GM19043 (cell line): ENCODE measurements around the gene NAALADL1.
"Not testable (repeated sequence)": the region's sequence is repeated elsewhere in the genome, so short reads cannot be mapped to it uniquely, and the experiment has no call there.

Experiments
- ATAC-seq: cut with Tn5 transposase; IDR thresholded peaks from one replicate; pipeline ENCODE4 v1.9.1; 2021; ENCODE audit warnings: low read depth; ENCODE audit not compliant: unreplicated experiment

Gene NAALADL1

GRCh38 chr11:65053827-65054508, 4.4 kb downstream of the NAALADL1 start:
- ATAC-seq: no peak

GRCh38 chr11:65051398-65051858, 6.9 kb downstream of the NAALADL1 start:
- no peak for ATAC-seq

- ATAC-seq: no peak
Observed at GRCh38 chr11:65047581-65048422, 10.6 kb downstream of the NAALADL1 start.

DNA sequence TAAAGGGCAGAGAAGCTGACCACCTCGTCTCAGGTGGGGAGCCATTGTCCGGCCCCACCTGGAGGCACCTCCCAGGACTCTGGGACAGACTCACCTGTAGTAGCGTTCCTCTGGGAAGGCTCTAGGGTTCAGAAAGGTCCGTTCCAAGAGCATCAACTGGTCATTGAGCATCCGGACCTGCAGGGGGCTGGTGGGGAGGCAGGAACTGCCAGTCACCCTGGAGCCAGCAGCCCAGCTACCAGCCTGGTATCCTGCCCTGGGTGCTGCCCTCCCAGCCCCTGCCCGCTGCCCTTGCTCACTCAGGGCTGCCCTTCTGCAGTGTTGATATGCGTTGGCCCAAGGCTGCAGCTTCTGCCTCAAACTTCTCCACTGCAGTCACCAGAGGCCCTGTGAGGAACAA, 12.6 kb downstream of the NAALADL1 start:
- no peak for ATAC-seq

DNA sequence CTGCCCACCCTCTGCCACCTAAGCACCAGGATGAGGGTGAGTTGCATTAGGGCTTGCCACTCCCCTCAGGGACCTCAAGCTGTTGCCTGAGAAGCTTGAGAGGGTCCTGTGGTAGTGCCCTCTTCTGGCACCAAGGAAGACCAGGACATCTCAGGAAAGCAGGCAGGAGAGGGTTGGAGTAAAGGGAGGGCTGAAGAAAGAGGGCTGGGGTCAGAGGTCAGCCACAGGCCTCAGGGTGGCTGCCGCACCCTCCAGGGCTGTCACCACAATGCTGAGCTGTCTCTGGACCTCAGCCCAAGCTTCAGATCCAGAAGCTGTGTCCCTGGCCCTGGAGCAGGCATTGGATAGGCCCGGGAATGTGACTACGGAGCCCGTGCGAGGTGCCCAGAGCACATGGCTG, 13.3 kb downstream of the NAALADL1 start:
- ATAC-seq: no peak

DNA sequence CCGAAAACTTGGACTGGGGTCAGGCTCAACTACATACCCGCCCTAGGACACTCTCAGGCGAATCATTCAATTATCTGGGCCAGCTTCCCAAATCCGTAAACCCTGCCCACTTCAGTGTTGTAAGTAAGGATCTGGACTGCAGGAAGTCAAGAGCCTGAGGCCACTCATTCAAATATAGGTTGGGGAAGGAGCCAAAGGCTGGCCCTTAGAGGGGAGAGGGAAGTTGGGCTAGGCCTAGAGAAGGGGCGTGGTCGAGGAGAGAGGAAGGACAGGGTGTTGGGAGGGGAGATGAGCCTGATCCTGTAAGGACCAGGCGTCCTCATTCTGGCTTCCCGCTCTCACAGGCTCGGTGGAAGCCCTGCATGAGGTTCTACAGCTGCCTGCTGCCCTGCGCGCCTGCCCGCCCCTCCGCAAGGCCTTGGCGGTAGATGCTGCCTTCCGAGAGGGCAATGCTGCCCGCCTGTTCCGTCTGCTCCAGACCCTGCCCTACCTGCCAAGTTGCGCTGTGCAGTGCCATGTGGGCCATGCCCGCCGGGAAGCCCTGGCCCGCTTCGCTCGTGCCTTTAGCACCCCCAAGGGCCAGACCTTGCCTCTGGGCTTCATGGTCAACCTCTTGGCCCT, 14.4 kb downstream of the NAALADL1 start:
- no peak for ATAC-seq

GRCh38 chr11:65042891-65043290, 15.5 kb downstream of the NAALADL1 start:
- no peak for ATAC-seq

DNA sequence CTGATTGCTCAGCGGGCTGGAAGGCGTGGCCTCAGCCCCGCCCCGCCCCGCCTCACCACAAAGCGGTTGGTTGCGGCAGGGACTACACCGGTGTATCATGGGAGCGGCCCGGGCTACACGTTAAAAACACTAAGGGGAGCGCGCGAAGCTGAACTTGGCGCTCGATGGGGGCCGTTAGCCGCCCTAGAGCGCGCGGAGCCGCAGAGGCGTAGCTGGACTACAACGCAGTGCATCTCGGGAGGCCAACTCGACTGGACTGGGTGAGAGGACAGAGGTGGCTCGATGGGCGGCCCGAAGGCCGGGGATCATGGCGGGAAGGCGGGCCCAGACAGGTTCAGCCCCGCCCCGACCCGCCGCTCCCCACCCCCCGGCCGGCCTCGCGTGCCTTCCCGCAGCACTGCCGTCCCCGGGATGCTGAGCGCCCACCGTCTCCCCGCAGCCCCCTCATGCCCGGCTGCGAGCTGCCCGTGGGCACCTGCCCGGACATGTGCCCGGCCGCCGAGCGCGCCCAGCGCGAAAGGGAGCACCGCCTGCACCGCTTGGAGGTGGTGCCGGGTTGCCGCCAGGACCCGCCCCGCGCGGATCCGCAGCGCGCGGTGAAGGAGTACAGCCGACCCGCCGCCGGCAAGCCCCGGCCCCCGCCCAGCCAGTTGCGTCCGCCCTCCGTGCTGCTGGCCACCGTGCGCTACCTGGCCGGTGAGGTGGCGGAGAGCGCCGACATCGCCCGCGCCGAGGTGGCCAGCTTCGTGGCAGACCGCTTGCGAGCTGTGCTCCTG, 17.3 kb downstream of the NAALADL1 start, which contains the start of gene SAC3D1:
Gene SAC3D1 (plus strand): TSS at position 364 of the 776 bp plus-strand sequence. CDS start 83 bp downstream, at position 447.
- ATAC-seq: peak; percentile 79

GRCh38 chr11:65040520-65040846, 17.9 kb downstream of the NAALADL1 start:
- ATAC-seq: no peak

DNA sequence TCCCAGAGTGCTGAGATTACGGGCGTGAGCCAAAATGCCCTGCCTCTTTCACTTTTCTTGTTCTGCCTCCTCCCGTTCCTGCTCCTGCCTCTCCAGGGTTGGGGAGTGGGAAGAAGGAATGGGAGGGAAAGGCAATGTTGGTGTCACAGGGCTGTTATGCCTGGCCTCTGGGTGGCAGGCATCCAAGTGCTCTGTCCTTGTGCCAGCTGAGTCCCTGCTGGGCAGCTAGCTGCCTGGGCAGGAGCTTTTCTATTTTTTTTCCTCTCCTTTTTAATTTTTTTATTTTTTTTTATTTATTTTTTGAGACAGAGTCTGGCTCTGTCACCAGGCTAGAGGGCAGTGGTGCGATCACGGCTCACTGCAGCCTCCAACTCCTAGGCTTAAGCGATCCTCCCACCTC, 21.4 kb downstream of the NAALADL1 start:
- ATAC-seq: no peak

DNA sequence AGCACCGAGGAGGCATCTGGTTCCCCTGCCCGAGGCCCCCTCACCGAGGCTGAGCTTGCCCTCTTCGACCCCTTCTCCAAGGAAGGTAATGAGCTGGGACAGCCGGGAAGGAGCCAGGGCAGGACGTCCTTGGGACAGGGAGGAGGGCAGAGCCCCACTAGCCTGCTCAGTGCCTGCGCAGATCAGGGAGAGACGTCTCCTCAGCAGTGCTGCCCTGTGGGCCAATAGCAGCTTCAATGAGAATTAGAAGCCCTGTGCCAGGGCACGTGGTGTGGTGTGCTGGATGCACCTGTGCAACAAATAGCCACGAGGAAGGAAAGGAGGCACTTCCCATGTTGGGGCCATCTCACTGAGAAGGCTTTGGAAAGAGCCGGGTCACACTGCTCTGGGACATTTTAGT, 22.8 kb downstream of the NAALADL1 start:
- ATAC-seq: no peak

DNA sequence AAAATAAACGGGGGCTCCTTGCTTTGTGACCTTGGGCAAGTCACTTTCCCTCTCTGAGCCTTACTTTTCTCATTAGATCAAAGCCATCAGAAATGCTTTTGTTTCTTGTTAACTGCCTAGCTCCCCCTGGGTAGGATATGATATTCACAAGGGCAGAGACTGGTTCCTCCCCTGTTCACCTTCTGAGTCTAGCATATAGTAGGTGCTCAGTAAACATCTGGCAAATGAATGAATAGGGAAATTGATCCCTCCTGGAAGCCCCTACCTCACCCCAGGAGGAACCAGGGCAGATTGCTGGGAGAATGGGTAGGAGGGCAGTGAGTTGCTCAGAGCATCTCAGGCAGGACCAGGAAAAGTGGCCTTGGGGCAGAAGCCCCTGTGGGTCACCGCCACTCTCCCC, 23.9 kb downstream of the NAALADL1 start:
- ATAC-seq: no peak

GRCh38 chr11:65032216-65032615, 26.1 kb downstream of the NAALADL1 start:
- ATAC-seq: no peak

- ATAC-seq: peak; percentile 79
Observed at GRCh38 chr11:65027213-65028067, 30.9 kb downstream of the NAALADL1 start, which contains the start of gene SNX15. Gene SNX15, plus strand, starts transcription at chr11:65027439. Its CDS starts 99 bp downstream, at chr11:65027538.

DNA sequence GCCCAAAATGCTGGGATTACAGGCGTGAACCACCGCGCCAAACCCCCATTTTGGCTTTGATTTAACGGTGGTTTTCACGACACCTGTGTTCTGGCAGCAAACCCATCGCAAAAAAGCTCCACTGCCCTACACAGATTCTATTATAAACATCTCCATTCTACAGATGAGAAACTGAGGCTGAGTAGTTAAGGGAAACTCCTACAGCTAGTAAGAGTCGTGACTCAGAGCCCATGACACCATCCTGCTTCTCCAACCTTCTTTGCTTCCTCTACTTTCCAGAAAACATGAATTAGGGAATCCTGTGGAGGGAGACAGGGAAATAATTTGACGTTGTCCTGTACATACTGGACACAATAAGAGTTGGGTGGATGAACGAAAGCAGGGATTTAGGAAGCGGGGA, 31.5 kb downstream of the NAALADL1 start:
- ATAC-seq: no peak

DNA sequence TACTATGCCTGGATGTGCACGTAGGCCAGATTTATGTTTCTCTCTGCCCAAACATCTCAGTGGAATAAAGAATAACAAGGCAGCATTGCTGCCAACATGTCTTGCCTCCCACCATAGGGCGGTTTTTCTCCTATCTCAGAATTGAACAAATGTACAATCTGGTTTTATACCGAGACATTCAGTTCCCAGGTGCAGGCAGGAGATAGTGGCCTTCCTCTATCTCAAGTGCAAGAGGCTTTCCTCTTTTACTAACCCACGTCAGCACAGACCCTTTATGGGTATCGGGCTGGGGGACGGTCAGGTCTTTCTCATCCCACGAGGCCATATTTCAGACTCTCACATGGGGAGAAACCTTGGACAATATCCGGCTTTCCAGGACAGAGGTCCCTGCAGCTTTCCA, 34.9 kb downstream of the NAALADL1 start:
- not testable (repeated sequence) for ATAC-seq

- ATAC-seq: no peak
Observed at GRCh38 chr11:65021509-65021908, 36.8 kb downstream of the NAALADL1 start.

- no peak for ATAC-seq
Observed at GRCh38 chr11:65021003-65021402, 37.4 kb downstream of the NAALADL1 start.

DNA sequence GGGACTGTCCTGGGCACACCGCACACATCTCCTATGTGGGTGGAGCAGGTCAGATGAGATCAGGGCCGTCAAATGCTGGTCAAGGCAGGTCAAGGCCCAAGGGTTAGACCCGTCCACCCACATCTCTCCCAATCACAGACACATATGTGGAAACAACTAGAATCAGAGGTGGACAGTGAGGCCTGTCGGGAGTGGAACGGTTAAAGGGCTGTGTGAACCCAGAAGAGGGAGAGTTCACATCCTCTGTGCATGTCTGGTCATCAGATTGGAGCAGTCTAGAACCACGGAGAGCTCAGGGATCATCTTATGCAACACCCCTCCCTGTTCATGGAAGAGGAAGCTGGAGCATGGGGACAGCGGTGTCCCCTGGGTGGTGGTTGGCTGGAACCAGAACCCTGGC, 38.5 kb downstream of the NAALADL1 start:
- no peak for ATAC-seq

DNA sequence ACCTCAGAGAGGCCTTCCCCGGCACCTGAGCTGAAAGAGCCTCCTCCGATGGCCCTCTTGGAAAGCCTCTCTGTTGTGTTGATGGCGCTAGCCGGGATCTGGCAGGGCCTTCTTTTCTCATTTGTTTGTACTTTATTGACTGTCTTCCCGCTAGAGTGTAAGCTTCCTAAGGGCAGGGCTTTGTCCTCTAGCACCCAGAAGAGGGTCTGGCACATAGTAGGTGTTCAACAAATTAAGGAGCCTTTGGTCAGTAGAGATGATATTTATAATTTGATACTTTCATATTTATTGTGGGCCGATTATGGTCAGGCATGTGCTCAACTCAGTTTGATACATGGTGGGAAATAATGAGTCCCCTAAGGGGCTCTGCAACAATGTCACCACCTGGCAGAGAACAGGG, 40.4 kb downstream of the NAALADL1 start:
- no peak for ATAC-seq
